Spleen (tissue), 11 donors: ENCODE results near the gene E2F8. TPM values are rescaled to one million over a fixed set of nuclear protein-coding genes. Genes with fewer than 3 reads are reported as not detected.
"Not testable (repeated sequence)": the region's sequence is repeated elsewhere in the genome, so short reads cannot be mapped to it uniquely, and the experiment has no call there.

Experiments used
- DNase-seq: peaks from one replicate; pipeline ENCODE4 v3.0.0-alpha.2; 2020
- H3K27ac ChIP-seq, 8 donors: fragments of 200-600 bp; sonication (generic) in 7 of 8; 1 replicate in 4 of 8; 2 replicates in 4 of 8; pipeline versions ENCODE4 v1.5.0 to v1.8.0; 2016 to 2021; ENCODE audit warnings: inconsistent platforms in 4 of 8, mild to moderate bottlenecking in 4 of 8, moderate library complexity in 1 of 8
- H3K27me3 ChIP-seq, 7 donors: fragments of 200-600 bp; sonication (generic) in 6 of 7; replicated peaks in 1 of 7; 1 replicate in 4 of 7; 2 replicates in 3 of 7; pipeline versions ENCODE4 v1.5.0 to v1.8.0; 2016 to 2021; ENCODE audit warnings: inconsistent platforms in 3 of 7, mild to moderate bottlenecking in 1 of 7
- H3K36me3 ChIP-seq, 6 donors: fragments of 200-600 bp; sonication (generic) in 5 of 6; 1 replicate in 4 of 6; 2 replicates in 2 of 6; pipeline versions ENCODE4 v1.5.0 to v1.8.0; 2016 to 2021; ENCODE audit warnings: inconsistent platforms in 2 of 6
- H3K4me1 ChIP-seq, 6 donors: fragments of 200-600 bp; sonication (generic) in 5 of 6; 1 replicate in 3 of 6; 2 replicates in 3 of 6; pipeline versions ENCODE4 v1.5.0 to v1.8.0; 2016 to 2021; ENCODE audit warnings: inconsistent platforms in 3 of 6
- H3K4me3 ChIP-seq, 8 donors: fragments of 200-600 bp; sonication (generic) in 7 of 8; 1 replicate in 4 of 8; 2 replicates in 4 of 8; pipeline versions ENCODE4 v1.5.0 to v1.8.0; 2016 to 2021; ENCODE audit warnings: inconsistent platforms in 4 of 8, mild to moderate bottlenecking in 4 of 8, moderate library complexity in 2 of 8
- H3K9me3 ChIP-seq, 8 donors: fragments of 200-600 bp; sonication (generic) in 7 of 8; 1 replicate in 4 of 8; 2 replicates in 4 of 8; pipeline versions ENCODE4 v1.5.0 to v1.8.0; 2016 to 2021; ENCODE audit warnings: inconsistent platforms in 4 of 8
- POLR2A ChIP-seq, 3 donors: fragments of 450-650 bp; IDR thresholded peaks; one replicate each; pipeline ENCODE4 v1.5.1; 2017; ENCODE audit warnings: antibody characterized with exemption in 3 of 3, mild to moderate bottlenecking in 1 of 3
- POLR2AphosphoS5 ChIP-seq, 3 donors: sonication (generic); formaldehyde crosslinking; IDR thresholded peaks; one replicate each; pipeline ENCODE4 v1.5.1; 2017; ENCODE audit warnings: antibody characterized with exemption in 3 of 3
- WGBS, 5 donors: extraction: QIAGEN DNeasy Blood & Tissue Kit in 3 of 5; methylation state at CpG; one replicate each; pipeline versions ENCODE4 v1.1.5 to v1.1.7; 2013 to 2018; 5-methylcytosine and 5-hydroxymethylcytosine counted together
- intact Hi-C: fragments of 100-400 bp; cut with DNase I; formaldehyde crosslinking; loops from one replicate; pipeline ENCODE4 v1.15.0; 2023; ENCODE audit warnings: low total_unique reads
- polyA plus RNA-seq, 3 donors: library from polyadenylated mRNA; stranded (reverse); fragments of 200-250 nt; gene quantifications; one replicate each; pipeline ENCODE4 v1.2.1, GENCODE V29; 2013
- total RNA-seq, 7 donors: library from RNA; depleted of rRNA in 3 of 7; stranded (reverse); fragments of >200 nt in 3 of 7; fragmentation: NEBNext Ultra II Directional in 4 of 7; extraction: Animal tissue kit (Norgen Biotek cat#: 25700) in 4 of 7; gene quantifications; one replicate each; pipeline versions ENCODE4 v1.1.0 to v1.2.1, GENCODE V29; 2016 to 2021
- TF ChIP-seq, protein P1 (sequence below), 11 experiments: fragments of 200-600 bp in 7 of 11; fragments of 450-650 bp in 4 of 11; sonication (generic) in 4 of 11; IDR thresholded peaks in 8 of 11; conservative IDR thresholded peaks in 3 of 11; 1 replicate in 7 of 11; 2 replicates in 4 of 11; pipeline versions ENCODE4 v1.4.0 to v1.8.0; 2016 to 2021; ENCODE audit warnings: antibody characterized with exemption in 11 of 11, inconsistent platforms in 4 of 11, mild to moderate bottlenecking in 1 of 11
- donor health status: healthy with polysubstance abuse.
- donor health status: DM: no; HTN: no; CAD: no; lungs with moderate emphysema.
- donor health status: DM: no; HTN: no; CAD: no.
- donor health status: Bipolar disorder and iron deficiency.
- donor health status: healthy.
- donor health status: DM: no; HTN: no; CAD: no.
- donor health status: DM: yes; HTN: yes; CAD: no.

The E2F8 gene
- total and polyA plus RNA-seq, 10 donors: 0.22 to 4.5 (median 1.8) TPM

DNA sequence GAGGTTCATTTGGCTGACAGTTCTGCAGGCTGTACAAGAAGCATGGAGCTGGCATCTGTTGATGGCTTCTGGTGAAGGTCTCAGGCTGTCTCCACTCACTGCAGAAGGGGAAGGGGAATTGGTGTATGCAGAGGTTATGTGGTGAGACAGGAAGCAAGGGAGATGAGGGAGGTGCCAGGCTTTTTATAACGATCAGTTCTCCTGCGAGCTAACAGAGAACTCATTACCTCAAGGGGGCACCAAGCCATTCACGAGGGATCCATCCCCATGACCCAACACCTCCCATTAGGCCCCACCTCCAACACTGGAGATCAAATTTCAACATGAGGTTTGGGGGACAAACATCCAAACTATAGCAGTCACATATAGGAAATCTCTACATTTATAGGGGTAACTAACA, 38.7 kb upstream of the E2F8 start:
- TF ChIP-seq POLR2AphosphoS5 (IDR thresholded peaks at IDR 0.05) (no peak), POLR2A (IDR thresholded peaks at IDR 0.05) (no peak)
- TF ChIP-seq, protein P1, sequence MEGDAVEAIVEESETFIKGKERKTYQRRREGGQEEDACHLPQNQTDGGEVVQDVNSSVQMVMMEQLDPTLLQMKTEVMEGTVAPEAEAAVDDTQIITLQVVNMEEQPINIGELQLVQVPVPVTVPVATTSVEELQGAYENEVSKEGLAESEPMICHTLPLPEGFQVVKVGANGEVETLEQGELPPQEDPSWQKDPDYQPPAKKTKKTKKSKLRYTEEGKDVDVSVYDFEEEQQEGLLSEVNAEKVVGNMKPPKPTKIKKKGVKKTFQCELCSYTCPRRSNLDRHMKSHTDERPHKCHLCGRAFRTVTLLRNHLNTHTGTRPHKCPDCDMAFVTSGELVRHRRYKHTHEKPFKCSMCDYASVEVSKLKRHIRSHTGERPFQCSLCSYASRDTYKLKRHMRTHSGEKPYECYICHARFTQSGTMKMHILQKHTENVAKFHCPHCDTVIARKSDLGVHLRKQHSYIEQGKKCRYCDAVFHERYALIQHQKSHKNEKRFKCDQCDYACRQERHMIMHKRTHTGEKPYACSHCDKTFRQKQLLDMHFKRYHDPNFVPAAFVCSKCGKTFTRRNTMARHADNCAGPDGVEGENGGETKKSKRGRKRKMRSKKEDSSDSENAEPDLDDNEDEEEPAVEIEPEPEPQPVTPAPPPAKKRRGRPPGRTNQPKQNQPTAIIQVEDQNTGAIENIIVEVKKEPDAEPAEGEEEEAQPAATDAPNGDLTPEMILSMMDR (IDR thresholded peaks at IDR 0.05 in 8 of 11, conservative IDR thresholded peaks at IDR 0.05 in 3 of 11): no peak
- no peaks in the 10 kb centered on the region for H3K27me3 ChIP-seq
- no peaks in the 10 kb centered on the region for H3K9me3 ChIP-seq
- H3K36me3 ChIP-seq: no peaks in the 10 kb centered on the region
- no peak overlapping the region for H3K27ac ChIP-seq
- H3K4me1 ChIP-seq: peaks cover 0 to 21% (median 3%) of the 10 kb centered on the region in 6 donors
- H3K4me3 ChIP-seq: no peak overlapping the region
- intact Hi-C loops: no loop called here
- no peak for DNase-seq
- 2 to 22% (median 12%) methylated on average over 3 of the region's 3 CpGs for WGBS, 5 donors

DNA sequence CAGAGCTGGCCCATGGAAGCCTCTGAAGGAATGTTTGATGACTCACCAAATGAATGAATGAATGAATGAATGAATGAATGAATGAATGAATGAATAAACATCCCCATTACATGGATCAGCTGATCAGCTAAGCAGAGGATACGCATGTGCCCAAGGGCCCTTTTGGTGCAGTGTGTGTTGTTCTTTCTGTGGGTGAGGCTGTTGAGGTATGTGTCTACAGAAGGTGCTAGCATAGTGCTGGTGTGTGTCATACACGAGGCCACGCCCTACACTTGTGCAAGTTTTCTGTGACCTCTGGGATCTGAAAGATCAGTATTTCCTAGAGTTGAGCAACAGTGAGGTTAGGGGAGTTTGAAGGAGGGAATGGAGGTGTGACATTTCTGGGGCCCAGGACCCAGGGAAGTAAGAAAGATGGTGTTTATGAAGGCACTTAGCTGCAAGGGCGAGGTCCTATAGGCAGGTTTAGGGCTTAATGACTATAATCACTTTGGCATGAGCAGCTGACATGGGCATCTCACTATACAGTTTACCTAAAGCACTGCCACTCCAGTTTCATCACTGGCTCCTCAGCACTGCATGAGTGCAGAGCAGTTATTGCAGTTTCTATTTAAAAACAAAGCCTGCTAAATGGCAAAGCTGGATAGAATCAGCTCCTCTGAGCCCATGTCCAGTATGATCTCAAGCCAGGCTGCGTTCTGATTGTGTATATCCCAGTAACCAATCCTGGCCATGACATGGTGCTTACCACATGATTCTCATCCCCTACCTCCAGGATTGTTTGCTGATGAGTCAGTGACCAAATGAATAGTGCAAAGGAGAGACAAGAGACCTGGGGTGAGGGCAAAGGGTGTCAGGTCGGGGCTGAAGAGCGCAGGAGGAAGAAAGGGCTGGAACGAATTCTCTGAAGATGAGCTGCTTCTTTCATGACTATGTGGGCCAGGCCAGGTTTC, 36.4 kb upstream of the E2F8 start:
- peaks cover 0 to 17% (median 0%) of the 10 kb centered on the region in 6 donors for H3K4me1 ChIP-seq
- no peak overlapping the region for H3K27ac ChIP-seq
- intact Hi-C loops: no loop called here
- no peaks in the 10 kb centered on the region for H3K9me3 ChIP-seq
- H3K27me3 ChIP-seq: no peaks in the 10 kb centered on the region
- H3K36me3 ChIP-seq: no peaks in the 10 kb centered on the region
- TF ChIP-seq, protein P1 (IDR thresholded peaks at IDR 0.05 in 8 of 11, conservative IDR thresholded peaks at IDR 0.05 in 3 of 11): no peak
- TF ChIP-seq POLR2AphosphoS5 (IDR thresholded peaks at IDR 0.05) (no peak), POLR2A (IDR thresholded peaks at IDR 0.05) (no peak)
- H3K4me3 ChIP-seq: no peak overlapping the region
- DNase-seq: no peak
- 79 to 91% (median 85%) methylated on average over 8 of the region's 8 CpGs for WGBS, 5 donors

DNA sequence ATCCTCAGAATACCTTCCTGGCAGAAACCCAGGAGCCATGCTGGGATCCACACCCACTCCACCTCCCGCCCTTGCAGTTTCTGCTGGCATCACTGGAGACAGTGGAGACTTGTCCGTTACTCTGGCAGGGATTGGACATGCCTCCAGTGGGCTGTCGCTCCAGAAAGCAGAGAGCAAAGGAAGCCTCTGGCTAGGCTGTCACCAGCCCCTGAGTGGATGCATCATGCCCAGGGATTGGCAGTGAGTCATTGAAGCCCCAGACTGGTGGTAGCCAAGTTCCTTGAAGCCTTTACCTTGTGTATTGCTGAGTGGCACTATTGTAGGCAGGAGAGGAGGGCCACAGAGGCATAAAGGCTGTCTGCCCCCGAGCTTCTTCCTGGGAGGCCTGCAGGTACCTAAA, 34.8 kb upstream of the E2F8 start:
- Histone ChIP-seq H3K27ac (no peak overlapping the region), H3K9me3 (peaks cover 0 to 4% (median 0%) of the 10 kb centered on the region in 8 donors), H3K27me3 (no peaks in the 10 kb centered on the region), H3K36me3 (no peaks in the 10 kb centered on the region), H3K4me3 (no peak overlapping the region), H3K4me1 (peaks cover 0 to 6% (median 0%) of the 10 kb centered on the region in 6 donors)
- TF ChIP-seq, protein P1 (IDR thresholded peaks at IDR 0.05 in 8 of 11, conservative IDR thresholded peaks at IDR 0.05 in 3 of 11): no peak
- TF ChIP-seq POLR2A (IDR thresholded peaks at IDR 0.05) (no peak), POLR2AphosphoS5 (IDR thresholded peaks at IDR 0.05) (no peak)
- DNase-seq: no peak
- 77 to 90% (median 84%) methylated on average over 2 to 4 of the region's 4 CpGs for WGBS, 5 donors
- intact Hi-C loops: no loop called here

DNA sequence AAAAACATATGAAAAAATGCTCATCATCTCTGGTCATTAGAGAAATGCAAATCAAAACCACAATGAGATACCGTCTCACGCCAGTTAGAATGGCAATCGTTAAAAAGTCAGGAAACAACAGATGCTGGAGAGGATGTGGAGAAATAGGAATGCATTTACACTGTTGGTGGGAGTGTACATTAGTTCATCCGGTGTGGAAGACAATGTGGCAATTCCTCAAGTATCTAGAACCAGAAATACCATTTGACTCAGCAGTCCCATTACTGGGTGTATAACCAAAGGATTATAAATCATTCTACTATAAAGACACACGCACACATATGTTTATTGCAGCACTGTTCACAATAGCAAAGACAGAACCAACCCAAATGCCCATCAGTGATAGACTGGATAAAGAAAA, 32.5 kb upstream of the E2F8 start:
- H3K27me3 ChIP-seq: peaks cover 0 to 15% (median 0%) of the 10 kb centered on the region in 7 donors
- H3K36me3 ChIP-seq, H3K4me1 ChIP-seq, intact Hi-C loops, H3K9me3 ChIP-seq, H3K4me3 ChIP-seq, H3K27ac ChIP-seq, DNase-seq: not testable (repeated sequence)
- 50 to 79% (median 65%) methylated on average over 5 of the region's 5 CpGs for WGBS, 5 donors
